ENCODE measurements around the gene AP2B1.

AP2B1 gene

DNA sequence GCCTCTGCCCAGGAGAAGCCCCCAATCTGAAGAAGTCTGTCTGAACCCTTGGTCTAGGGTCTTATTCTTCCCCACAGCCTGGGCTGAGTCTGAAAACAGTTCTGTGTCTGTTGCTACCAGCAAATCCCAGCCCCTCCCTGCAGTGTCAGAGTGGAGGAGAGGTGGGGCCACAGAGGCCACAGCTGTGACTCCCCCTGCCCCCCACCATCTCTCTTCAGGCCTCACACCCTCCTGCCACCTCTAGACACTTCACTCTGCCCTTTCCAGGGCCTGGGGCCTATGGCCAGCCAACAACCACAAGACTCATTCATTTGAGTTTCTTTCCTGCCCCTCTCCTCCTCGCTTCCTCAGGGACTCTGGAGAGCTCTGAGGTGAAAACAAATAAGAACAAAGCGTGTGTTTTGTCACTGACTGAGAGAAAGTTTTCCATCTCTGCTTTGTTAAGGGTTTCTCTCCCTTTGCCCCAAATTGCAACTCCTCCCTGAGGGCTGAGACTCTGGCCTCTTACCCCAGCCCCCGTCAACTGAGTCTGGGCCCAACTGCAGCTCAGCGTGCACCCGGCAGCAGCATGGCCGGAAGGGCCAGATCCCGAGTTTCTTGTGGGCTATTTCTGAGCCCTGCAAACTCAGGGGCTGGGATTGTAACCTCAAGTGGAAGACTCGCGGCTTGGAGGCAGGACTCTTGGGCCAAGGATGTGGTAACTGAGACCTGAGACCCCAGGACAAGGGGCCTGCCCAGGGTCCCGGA is 186.7 kb downstream of the AP2B1 start:
- Histone ChIP-seq H3K27me3 (replicated peaks; ENCODE audit: control insufficient read depth, insufficient read depth, low read length, poor library complexity, severe bottlenecking) (no peaks in the 10 kb centered on the region), H3K4me3 (ENCODE audit: insufficient read depth, low read depth, low read length, poor library complexity, severe bottlenecking) (no peak overlapping the region), H3K36me3 (ENCODE audit: control insufficient read depth, insufficient read depth, low read length) (no peaks in the 10 kb centered on the region), H3K9me3 (ENCODE audit: control insufficient read depth, low read length) (no peaks in the 10 kb centered on the region), H3K27ac (ENCODE audit: insufficient read depth, low read length, poor library complexity, severe bottlenecking) (no peak overlapping the region), H3K4me1 (ENCODE audit: control insufficient read depth, insufficient read depth, low read length, poor library complexity, severe bottlenecking) (no peaks in the 10 kb centered on the region)
- DNase-seq, result no peak

DNA sequence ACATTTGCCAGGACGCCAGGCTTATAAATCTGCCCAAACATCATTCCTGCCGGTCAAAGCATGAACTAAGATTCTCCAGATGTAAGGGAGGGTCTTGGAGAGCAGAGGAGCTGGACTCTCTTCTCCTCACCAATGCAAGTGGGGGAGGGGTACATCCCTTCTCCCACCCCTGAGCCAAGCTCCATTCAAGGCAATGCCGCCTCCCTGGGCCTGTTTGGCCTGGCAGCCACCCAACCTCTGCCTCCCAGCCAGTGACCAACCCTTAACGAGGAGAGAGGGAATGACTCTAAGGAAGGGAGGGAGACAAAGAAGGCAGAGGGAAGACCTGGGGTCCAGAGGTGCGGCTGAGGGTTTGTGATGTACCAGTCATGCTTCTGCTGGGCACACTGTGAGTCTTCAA is 187.4 kb downstream of the AP2B1 start:
- no peaks in the 10 kb centered on the region for H3K4me1 ChIP-seq (ENCODE audit: control insufficient read depth, insufficient read depth, low read length, poor library complexity, severe bottlenecking)
- DNase-seq, result no peak
- no peak overlapping the region for H3K27ac ChIP-seq (ENCODE audit: insufficient read depth, low read length, poor library complexity, severe bottlenecking)

DNA sequence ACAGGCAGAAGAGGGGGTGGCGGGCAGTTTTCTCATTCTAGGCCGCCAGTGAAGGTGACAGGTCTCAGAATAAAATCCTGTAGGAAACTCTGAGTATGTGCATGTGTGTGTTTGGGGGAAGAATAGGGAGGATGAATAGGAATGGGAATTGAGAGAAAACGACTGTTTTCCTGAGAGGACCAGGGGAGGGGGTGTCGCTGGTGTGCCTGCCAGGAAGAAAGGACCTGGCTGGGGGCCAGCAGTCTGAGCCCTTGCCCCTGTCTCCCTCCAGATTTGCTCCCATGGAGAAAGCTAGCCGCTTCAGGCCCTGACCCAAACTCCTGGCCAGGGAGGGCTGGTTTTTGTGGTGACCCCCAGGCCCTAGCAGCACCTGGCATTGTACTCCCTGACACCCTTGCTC is 187.9 kb downstream of the AP2B1 start:
- DNase-seq, result no peak
- H3K4me3 ChIP-seq (ENCODE audit: insufficient read depth, low read depth, low read length, poor library complexity, severe bottlenecking), result no peak overlapping the region
- H3K27me3 ChIP-seq (replicated peaks; ENCODE audit: control insufficient read depth, insufficient read depth, low read length, poor library complexity, severe bottlenecking), result no peaks in the 10 kb centered on the region
- no peak overlapping the region for H3K27ac ChIP-seq (ENCODE audit: insufficient read depth, low read length, poor library complexity, severe bottlenecking)
- no peaks in the 10 kb centered on the region for H3K9me3 ChIP-seq (ENCODE audit: control insufficient read depth, low read length)
- no peaks in the 10 kb centered on the region for H3K4me1 ChIP-seq (ENCODE audit: control insufficient read depth, insufficient read depth, low read length, poor library complexity, severe bottlenecking)
- no peaks in the 10 kb centered on the region for H3K36me3 ChIP-seq (ENCODE audit: control insufficient read depth, insufficient read depth, low read length)

More for the DNA sequence above, 187.4 kb downstream of the AP2B1 start:
- H3K4me3 ChIP-seq (ENCODE audit: insufficient read depth, low read depth, low read length, poor library complexity, severe bottlenecking), result no peak overlapping the region
- H3K27me3 ChIP-seq (replicated peaks; ENCODE audit: control insufficient read depth, insufficient read depth, low read length, poor library complexity, severe bottlenecking), result no peaks in the 10 kb centered on the region
- H3K9me3 ChIP-seq (ENCODE audit: control insufficient read depth, low read length), result no peaks in the 10 kb centered on the region
- H3K36me3 ChIP-seq (ENCODE audit: control insufficient read depth, insufficient read depth, low read length), result no peaks in the 10 kb centered on the region

DNA sequence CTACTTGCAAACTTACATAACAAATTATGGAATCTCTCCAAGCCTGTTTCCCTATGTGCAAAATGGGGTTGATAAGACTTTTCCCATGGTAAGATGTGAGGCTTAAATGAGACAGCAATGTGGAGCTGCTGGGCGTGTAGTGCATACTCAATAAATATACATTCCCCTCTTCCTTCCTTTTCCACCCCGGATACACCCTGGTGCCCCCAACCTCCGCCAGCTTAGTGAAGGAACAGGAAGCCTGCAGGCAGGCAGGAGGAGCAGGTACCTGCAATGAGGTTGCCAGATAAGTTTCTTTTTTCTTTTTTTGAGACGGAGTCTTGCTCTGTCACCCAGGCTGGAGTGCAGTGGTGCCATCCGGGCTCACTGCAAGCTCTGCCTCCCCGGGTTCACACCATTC is 188.5 kb downstream of the AP2B1 start:
- no peak overlapping the region for H3K27ac ChIP-seq (ENCODE audit: insufficient read depth, low read length, poor library complexity, severe bottlenecking)
- H3K36me3 ChIP-seq (ENCODE audit: control insufficient read depth, insufficient read depth, low read length), result no peaks in the 10 kb centered on the region
- no peaks in the 10 kb centered on the region for H3K27me3 ChIP-seq (replicated peaks; ENCODE audit: control insufficient read depth, insufficient read depth, low read length, poor library complexity, severe bottlenecking)
- DNase-seq, result no peak
- H3K4me3 ChIP-seq (ENCODE audit: insufficient read depth, low read depth, low read length, poor library complexity, severe bottlenecking), result no peak overlapping the region
- H3K4me1 ChIP-seq (ENCODE audit: control insufficient read depth, insufficient read depth, low read length, poor library complexity, severe bottlenecking), result no peaks in the 10 kb centered on the region
- H3K9me3 ChIP-seq (ENCODE audit: control insufficient read depth, low read length), result no peaks in the 10 kb centered on the region

Data from effector memory CD4-positive, alpha-beta T cell (primary cell).